MM.1S (cell line): ENCODE measurements around the gene KIRREL3.

ENCODE experiments used
- DNase-seq: peaks from one replicate; pipeline ENCODE4 v3.0.0-alpha.2; 2015
- H2AFZ ChIP-seq: fragments of 300-600 bp; sonication (generic); 2 replicates; pipeline ENCODE4 v1.6.0; 2016; ENCODE audit warnings: antibody characterized with exemption, low read length
- H3F3A ChIP-seq: fragments of 300-600 bp; sonication (generic); 2 replicates; pipeline ENCODE4 v1.6.1; 2016; ENCODE audit warnings: mild to moderate bottlenecking, antibody characterized with exemption, low read length, moderate library complexity, mixed read lengths; ENCODE audit not compliant: insufficient read depth
- H3K27ac ChIP-seq: fragments of 300-600 bp; sonication (generic); 2 replicates; pipeline ENCODE4 v1.5.1; 2016; ENCODE audit warnings: mild to moderate bottlenecking, low read length
- H3K27me3 ChIP-seq: fragments of 300-600 bp; sonication (generic); replicated peaks from 2 replicates; pipeline ENCODE4 v1.6.0; 2016; ENCODE audit warnings: low read length; ENCODE audit not compliant: insufficient read depth
- H3K36me3 ChIP-seq: fragments of 300-600 bp; sonication (generic); replicated peaks from 2 replicates; pipeline ENCODE4 v1.6.1; 2016; ENCODE audit warnings: mild to moderate bottlenecking, low read length, mixed read lengths; ENCODE audit not compliant: insufficient read depth
- H3K4me1 ChIP-seq: fragments of 300-600 bp; sonication (generic); 2 replicates; pipeline ENCODE4 v1.6.1; 2016; ENCODE audit warnings: low read length, mixed read lengths
- H3K4me2 ChIP-seq: fragments of 300-600 bp; sonication (generic); 2 replicates; pipeline ENCODE4 v1.6.0; 2016; ENCODE audit warnings: low read depth, low read length
- H3K4me3 ChIP-seq: fragments of 300-600 bp; sonication (generic); 2 replicates; pipeline ENCODE4 v1.5.1; 2016; ENCODE audit warnings: low read length, mixed read lengths
- H3K79me2 ChIP-seq: fragments of 300-600 bp; sonication (generic); 2 replicates; pipeline ENCODE4 v1.6.1; 2016; ENCODE audit warnings: mixed run types, low read length, mixed read lengths
- H3K9ac ChIP-seq: fragments of 300-600 bp; sonication (generic); 2 replicates; pipeline ENCODE4 v1.6.1; 2016; ENCODE audit warnings: low read length, mixed read lengths
- H3K9me2 ChIP-seq: fragments of 300-600 bp; sonication (generic); replicated peaks from 2 replicates; pipeline ENCODE4 v1.6.1; 2016; ENCODE audit warnings: mild to moderate bottlenecking, low read length, mixed read lengths; ENCODE audit not compliant: insufficient read depth
- H3K9me3 ChIP-seq: fragments of 300-600 bp; sonication (generic); replicated peaks from 2 replicates; pipeline ENCODE4 v1.6.1; 2016; ENCODE audit warnings: mild to moderate bottlenecking, low read length, mixed read lengths; ENCODE audit not compliant: insufficient read depth
- H4K20me1 ChIP-seq: fragments of 300-600 bp; sonication (generic); 2 replicates; pipeline ENCODE4 v1.6.1; 2016; ENCODE audit warnings: mild to moderate bottlenecking, low read length, moderate library complexity, mixed read lengths; ENCODE audit not compliant: insufficient read depth
- EZH2 ChIP-seq: fragments of 300-600 bp; sonication (generic); optimal IDR thresholded peaks from 2 replicates; pipeline ENCODE3; 2017; ENCODE audit warnings: low read depth, mild to moderate bottlenecking, antibody characterized with exemption, low read length, mixed read lengths
- EZH2phosphoT487 ChIP-seq: fragments of 300-600 bp; sonication (generic); IDR thresholded peaks from 2 replicates; pipeline ENCODE4 v1.6.1; 2018; ENCODE audit warnings: antibody characterized with exemption, low read length
- TF ChIP-seq, protein P1 (sequence below): fragments of 300-600 bp; sonication (generic); IDR thresholded peaks from 2 replicates; pipeline ENCODE4 v1.5.1; 2016; ENCODE audit warnings: antibody characterized with exemption, low read length, mixed read lengths

Gene KIRREL3

DNA sequence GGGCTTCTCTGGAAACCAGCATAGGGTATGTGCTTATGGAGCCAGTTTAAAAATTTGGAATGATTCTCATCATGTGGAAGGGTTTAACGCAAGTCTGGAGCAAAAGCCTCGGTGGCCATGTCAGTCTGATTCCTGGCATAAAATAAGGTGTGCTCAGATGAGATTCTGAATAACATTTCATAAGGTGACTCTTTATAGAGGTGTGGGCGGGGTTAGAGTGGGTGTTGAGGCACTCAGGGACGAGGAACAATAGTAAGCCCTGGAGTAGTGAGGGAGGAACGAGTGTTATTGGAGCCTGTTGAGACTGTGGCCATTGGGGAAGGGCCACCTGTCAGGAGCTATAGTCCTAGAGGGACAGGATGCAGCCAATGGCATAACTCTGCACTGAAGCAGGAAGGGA, 13.0 kb upstream of the KIRREL3 start:
- Histone ChIP-seq H3K4me1 (peaks cover 7% of the 10 kb centered on the region; the same call in 1 of the 2 replicates), H3K9me3 (no peaks in the 10 kb centered on the region), H3K36me3 (no peaks in the 10 kb centered on the region), H3K27me3 (no peaks in the 10 kb centered on the region), H4K20me1 (no peaks in the 10 kb centered on the region), H3K4me3 (no peak overlapping the region), H3F3A (no peaks in the 10 kb centered on the region), H3K9ac (no peak overlapping the region), H3K4me2 (no peak overlapping the region), H2AFZ (no peak overlapping the region), H3K9me2 (no peaks in the 10 kb centered on the region), H3K79me2 (no peaks in the 10 kb centered on the region), H3K27ac (no peak overlapping the region)
- TF ChIP-seq, protein P1, sequence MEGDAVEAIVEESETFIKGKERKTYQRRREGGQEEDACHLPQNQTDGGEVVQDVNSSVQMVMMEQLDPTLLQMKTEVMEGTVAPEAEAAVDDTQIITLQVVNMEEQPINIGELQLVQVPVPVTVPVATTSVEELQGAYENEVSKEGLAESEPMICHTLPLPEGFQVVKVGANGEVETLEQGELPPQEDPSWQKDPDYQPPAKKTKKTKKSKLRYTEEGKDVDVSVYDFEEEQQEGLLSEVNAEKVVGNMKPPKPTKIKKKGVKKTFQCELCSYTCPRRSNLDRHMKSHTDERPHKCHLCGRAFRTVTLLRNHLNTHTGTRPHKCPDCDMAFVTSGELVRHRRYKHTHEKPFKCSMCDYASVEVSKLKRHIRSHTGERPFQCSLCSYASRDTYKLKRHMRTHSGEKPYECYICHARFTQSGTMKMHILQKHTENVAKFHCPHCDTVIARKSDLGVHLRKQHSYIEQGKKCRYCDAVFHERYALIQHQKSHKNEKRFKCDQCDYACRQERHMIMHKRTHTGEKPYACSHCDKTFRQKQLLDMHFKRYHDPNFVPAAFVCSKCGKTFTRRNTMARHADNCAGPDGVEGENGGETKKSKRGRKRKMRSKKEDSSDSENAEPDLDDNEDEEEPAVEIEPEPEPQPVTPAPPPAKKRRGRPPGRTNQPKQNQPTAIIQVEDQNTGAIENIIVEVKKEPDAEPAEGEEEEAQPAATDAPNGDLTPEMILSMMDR, result no peak
- TF ChIP-seq EZH2 (no peak), EZH2phosphoT487 (no peak)
- no peak for DNase-seq

DNA sequence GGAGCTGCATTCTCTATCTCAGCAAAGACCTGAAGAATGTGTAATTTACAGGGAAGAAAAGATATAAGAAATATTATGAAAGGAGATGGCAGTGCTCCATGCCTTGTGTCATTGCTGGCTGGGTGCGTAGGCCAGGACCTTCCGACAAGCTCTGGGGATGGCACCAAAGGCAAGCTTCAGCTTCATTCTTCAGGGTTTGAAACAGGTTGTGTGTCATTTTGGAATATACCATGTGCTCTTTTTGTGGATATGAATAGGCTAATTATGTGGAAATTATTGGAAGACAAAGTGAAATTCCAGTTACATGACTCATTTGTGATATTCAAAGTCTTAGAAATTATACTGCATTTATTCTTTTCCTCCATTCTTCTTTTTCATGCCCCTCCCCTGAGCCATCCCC, 5.7 kb upstream of the KIRREL3 start:
- Histone ChIP-seq H3K4me1 (no peaks in the 10 kb centered on the region; the same call in 1 of the 2 replicates), H3K27me3 (0 out of 2 replicates have a peak, but pooled peaks cover 11% of the 10 kb centered on the region), H3F3A (no peaks in the 10 kb centered on the region), H3K79me2 (no peaks in the 10 kb centered on the region), H3K9me2 (no peaks in the 10 kb centered on the region), H3K27ac (no peak overlapping the region), H3K4me3 (no peak overlapping the region), H3K9ac (no peak overlapping the region), H3K4me2 (no peak overlapping the region), H3K36me3 (no peaks in the 10 kb centered on the region), H3K9me3 (no peaks in the 10 kb centered on the region), H4K20me1 (no peaks in the 10 kb centered on the region), H2AFZ (no peak overlapping the region)
- TF ChIP-seq EZH2 (no peak), EZH2phosphoT487 (no peak)
- TF ChIP-seq, protein P1, result no peak
- no peak for DNase-seq

DNA sequence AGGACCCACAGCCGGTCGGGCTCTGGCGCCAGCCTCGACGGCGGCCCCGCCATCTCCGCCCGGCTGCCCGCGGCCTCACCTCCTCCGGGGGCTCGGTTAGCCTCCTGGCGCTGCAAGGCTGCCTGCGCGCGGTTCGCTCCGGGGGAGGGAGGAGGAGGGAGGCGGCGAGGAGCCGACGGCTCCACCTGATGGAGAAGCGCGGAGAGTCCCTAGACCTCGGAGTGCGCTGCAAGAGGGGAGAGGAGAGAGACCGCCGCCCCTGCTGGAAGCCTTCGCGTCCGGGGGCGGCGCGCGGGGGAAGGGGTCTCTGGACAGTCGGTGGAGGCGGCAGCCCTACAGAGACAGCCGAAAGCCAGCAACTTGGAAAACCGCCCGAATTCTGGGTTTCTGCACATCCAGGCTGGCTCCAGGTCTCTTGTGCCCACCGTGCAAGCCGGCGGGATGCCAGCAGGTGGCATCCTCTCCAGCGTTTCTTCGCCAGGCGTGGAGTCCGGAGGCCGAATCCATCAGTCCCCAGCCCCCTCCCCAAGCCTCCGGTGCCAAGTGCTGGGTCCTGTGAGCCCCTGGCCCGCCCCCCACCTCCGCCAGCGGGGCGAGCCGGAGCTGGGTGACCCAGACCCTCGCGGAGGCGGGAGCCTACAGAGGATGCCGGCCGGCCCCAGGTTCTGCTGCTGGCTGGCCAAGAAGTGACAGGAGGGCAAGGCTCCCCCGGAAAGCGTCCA, 2.9 kb upstream of the KIRREL3 start:
- H3F3A ChIP-seq, result no peaks in the 10 kb centered on the region
- H3K79me2 ChIP-seq, result no peaks in the 10 kb centered on the region
- H4K20me1 ChIP-seq, result no peaks in the 10 kb centered on the region
- H3K27me3 ChIP-seq, result peaks cover 31% of the 10 kb centered on the region
- H3K4me2 ChIP-seq, result peak overlapping the region; percentile 96
- DNase-seq, result peak; percentile 71
- TF ChIP-seq EZH2 (no peak), EZH2phosphoT487 (no peak)
- TF ChIP-seq, protein P1, result peak; percentile 52
- H3K4me3 ChIP-seq, result peak overlapping the region; percentile 52
- no peak overlapping the region for H3K27ac ChIP-seq
- no peaks in the 10 kb centered on the region for H3K9me3 ChIP-seq
- no peaks in the 10 kb centered on the region for H3K9me2 ChIP-seq
- peak overlapping the region; percentile 2; the same call in 1 of the 2 replicates for H3K9ac ChIP-seq
- H3K4me1 ChIP-seq, result no peaks in the 10 kb centered on the region; the same call in 1 of the 2 replicates
- no peaks in the 10 kb centered on the region for H3K36me3 ChIP-seq
- peak overlapping the region; percentile 76 for H2AFZ ChIP-seq
